ENCODE data around the gene PTPN20.
"Not testable (repeated sequence)": the region's sequence is repeated elsewhere in the genome, so short reads cannot be mapped to it uniquely, and the experiment has no call there.

The PTPN20 gene

GRCh38 chr10:46960742-46961141 is 49.5 kb downstream of the PTPN20 start:
- DNase-seq = not testable (repeated sequence)

- not testable (repeated sequence) for DNase-seq
Observed at GRCh38 chr10:46963356-46963755, 52.1 kb downstream of the PTPN20 start.

GRCh38 chr10:46967013-46967412 is 55.8 kb downstream of the PTPN20 start:
- not testable (repeated sequence) for DNase-seq

GRCh38 chr10:46980223-46980622 is 69.0 kb downstream of the PTPN20 start:
- not testable (repeated sequence) for DNase-seq

DNA sequence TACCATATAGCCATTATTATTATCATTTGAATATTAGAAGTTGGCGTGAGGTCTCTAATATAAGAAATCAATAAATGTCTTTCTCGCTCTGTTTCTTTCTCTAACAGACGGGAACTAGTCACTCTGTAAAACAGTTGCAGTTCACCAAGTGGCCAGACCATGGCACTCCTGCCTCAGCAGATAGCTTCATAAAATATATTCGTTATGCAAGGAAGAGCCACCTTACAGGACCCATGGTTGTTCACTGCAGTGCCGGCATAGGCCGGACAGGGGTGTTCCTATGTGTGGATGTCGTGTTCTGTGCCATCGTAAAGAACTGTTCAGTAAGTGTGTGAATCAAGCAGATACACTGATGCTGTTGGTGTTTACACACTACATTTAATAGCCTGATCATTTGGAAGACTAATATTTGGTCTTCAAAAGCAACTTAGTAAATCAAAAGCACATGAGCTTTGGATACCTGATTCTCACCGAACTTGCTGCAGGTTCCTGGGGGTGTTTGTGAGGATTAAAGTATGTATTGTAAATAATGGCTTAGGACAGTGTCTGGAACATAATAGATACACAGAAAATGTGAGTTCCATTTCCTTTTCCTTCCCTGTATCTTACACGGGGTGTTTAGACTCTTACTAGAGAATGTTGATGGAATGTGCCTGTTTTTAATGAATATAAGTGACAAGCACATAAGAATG is 76.2 kb downstream of the PTPN20 start:
- not testable (repeated sequence) for DNase-seq

DNA sequence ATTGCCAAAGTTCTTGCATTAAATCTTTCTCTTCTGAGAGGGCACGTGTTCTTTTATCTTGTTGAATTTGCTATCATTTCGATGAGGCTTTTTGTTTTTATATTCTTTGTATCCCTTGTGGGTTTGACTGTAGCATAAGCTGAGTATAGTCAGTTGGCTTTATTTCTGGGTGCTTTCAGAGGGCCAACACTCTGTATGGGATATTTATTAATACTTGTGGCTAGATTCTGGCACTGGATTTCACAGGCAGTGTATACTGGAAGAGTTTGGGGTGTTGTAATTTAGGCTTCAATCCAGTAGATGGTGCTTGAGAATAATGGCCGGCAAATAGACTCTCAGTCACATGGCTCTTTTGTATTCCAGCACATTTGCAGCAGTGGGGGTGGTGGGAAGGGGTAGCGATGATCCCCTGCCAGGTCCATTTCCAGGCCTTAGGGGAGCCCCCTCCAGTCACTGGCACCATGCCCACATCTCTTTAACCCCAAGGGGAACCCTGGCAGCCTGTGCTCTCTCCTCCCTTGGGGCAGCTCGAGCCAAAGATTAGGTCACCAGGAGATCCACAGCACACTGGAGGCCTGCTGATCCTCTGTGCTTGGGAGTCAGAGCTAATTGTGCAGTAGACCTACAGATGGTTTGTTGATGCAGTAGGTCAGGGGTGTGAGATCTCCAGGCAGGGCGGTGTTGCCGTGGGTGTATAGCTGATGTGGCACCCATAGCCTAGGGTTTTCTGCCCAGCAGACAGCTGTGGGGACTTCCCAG is 81.8 kb downstream of the PTPN20 start:
- DNase-seq = no peak

- DNase-seq = no peak
Observed at GRCh38 chr10:46995234-46995633, 84.0 kb downstream of the PTPN20 start.

- no peak for DNase-seq
Observed at GRCh38 chr10:46998192-46998591, 87.0 kb downstream of the PTPN20 start.

GRCh38 chr10:46998595-46998994 is 87.4 kb downstream of the PTPN20 start:
- no peak for DNase-seq

GRCh38 chr10:46999217-46999616 is 88.0 kb downstream of the PTPN20 start:
- DNase-seq = no peak

DNA sequence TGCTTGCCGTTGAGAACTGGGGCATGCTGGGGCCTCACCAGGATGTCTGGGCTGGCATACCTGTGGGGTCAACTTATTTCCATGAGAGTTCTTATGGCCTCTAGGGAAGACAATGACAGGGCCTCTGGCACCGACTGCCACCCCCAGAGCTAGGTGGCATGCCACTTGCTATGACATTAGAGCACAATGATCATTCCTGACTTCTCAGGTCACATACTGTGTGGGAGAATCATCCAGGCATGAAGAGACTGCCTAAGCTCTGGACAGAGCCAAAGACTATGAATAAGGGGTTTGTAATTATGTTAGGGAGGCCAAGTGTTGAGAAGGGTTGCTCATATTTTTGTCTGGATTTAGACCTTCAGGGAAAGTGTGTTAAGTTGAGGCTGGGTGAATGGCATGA is 97.5 kb downstream of the PTPN20 start:
- DNase-seq = no peak

DNA sequence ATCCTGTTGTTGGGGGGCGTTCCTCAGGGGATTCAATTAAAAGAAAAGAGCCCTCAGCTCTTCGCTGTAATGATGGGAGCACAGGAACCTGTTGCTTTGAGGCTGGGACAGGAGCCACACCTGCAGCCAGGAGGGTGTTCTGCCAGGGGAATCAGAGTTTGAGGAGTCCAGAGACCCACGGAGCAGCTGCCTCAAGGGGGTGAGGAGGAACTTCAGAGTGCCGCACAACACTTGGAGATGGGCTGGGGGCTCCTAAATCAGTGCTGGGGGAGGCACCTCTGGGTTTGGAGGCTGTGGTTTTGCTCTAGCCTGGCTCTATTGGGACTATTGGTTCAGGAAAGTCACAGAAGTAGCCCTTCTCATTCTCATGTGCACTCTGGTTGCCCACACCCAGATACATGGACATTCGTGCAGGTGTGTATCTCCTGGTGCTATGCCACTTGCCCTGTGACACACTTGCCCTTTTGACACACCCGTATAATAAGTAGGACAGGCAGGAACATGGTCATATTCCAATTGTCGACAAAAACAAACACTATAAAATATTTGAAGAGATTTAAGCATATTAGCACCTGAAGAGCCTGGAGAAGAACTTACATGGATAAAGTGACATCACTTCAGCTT is 98.1 kb downstream of the PTPN20 start:
- DNase-seq = no peak

- DNase-seq = no peak
Observed at GRCh38 chr10:47010036-47010435, 98.8 kb downstream of the PTPN20 start.

GRCh38 chr10:47012214-47012613 is 101.0 kb downstream of the PTPN20 start:
- DNase-seq = no peak

DNA sequence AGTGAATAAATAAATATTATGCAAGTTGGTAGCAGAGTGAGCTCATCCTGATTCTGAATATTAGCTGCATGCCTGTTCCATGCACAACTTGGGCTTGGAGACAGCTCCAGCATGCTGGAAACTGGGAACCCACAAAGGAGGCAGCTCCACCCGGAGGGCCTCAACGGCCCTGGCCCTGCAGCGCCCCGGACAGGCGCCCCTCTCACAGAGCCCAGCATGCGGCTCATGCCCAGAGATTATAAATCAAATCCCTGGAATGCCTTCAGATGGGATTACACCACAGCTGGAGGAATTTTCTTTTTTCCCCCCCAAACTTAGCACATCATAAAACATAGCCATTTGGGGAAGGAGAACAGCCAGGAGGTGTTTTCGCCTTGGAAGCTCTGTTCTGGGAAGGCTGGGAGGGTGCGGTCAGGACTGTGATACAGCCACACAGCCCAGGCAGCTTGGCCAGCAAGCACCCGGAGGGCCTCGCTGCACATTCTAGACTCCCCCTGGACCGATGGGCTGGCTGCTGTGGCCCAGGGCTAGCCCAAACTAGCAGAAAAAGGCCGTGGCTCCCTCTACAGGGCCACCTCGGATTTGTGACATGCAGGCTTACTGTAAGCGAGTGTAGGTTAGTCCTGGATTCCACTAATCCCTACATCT is 102.4 kb downstream of the PTPN20 start:
- DNase-seq = no peak

DNA sequence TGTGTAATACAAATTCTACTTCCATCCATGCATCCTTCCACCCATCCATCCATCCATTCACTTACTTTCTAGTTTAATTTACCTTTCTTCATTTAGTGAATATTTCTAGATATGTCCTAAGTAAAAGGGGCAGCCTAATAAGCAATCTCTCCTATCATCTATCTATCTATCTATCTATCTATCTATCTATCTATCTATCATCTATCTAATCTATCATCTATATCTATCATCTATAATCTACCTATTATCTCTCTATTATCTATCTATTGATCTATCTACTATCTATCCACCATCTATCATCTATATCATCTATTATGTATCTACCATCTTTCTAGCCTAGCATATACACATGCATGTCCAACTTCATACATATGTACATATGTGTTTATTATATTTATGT is 104.2 kb downstream of the PTPN20 start:
- DNase-seq = no peak

DNA sequence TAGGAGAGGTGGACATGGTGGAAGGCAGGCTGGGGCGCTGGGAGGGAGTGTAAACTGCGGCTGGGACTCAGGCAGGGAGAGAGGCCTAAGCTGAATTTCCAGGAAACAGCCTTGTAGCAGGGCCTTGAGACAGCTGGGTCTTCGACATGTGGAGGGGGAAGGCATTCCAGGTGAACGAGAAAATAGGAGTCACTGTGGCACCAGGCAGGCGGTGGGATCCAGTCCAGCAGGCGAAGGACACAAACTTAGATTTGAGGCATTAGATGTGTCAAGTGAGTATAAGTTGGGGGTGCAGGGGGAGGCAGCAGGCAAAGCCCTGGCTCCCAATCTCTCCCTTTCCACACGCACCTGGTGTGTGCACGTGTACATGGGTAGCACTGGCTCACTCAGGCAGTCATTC is 105.3 kb downstream of the PTPN20 start:
- no peak for DNase-seq

DNA sequence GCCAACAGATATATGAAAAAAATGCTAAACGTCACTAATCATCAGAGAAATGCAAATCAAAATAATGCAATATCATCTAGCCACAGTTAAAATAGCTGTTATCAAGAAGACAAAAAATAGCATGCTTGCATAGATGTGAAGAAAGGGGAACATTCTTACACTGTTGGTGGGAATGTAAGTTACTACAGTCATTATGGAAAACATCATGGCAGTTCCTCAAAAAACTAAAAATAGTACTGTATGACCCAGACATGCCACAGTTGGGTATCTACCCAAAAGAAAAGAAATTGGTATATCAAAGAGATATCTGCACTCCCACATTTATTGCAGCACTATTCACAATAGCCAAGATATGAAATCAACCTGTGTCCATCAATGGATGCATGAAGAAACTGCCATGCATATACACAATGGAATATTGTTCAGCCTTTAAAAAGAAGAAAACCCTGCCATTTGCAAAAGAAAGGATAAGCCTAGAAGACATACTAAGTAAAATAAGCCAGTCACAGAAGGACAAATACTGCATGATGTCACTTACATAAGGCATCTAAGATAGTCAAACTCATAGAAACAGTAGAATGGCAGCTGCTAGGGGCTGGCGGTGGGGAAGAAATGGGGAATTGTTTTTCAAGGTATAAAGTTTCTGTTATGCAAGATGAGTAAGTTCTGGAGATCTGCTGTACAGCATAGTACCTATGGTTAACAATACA is 107.0 kb downstream of the PTPN20 start:
- DNase-seq = no peak

DNA sequence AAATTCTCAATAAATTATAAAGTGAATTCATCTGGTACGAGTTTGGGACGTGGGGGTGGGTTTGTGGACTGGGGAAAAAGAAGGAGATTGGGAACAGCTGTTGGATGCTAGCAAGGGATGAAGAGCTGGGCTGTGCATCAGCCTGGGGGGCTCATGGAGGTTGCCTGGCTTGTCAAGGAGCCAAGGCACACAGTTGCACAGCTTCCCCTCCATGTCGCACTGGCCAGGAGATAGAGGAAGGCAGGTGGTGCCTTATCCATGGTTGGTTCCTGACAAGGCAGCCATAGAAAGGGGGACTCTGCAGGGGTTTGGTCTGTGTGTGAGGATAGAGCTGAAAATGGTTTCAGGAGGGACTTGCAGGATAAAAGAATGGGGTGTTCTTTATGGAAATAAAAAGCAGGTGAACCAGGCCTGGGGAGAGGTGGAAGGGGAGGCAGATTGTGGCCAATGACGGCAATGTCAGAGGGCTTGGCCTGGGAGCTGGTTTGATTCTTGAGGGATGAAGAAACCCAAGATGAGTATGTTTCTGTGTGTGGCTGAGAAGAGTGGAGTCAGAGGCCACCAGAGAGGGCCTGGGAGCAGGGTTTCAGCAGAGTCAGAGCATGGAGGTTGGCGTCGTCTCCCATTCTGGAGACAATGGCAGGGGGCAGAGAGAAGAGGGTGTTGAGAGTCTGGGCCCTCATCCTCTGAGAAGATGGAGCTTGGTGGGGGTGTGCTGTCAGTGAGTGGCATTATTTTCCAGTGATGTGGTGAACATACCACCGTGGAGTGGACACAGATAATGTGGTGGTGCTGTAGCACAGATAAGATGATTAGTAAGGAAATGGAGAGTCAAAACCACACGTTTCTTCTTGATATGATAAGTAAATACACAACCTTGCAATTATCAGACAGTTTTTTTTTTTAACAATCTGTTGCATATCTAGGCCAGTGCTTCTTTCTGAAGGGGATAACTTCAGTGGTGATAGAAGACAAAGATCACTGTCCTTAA is 108.2 kb downstream of the PTPN20 start:
- DNase-seq = no peak

GRCh38 chr10:47020471-47020870 is 109.2 kb downstream of the PTPN20 start:
- DNase-seq = no peak

- no peak for DNase-seq
Observed at GRCh38 chr10:47021850-47022249, 110.6 kb downstream of the PTPN20 start.
